Measurements from ENCODE around the gene MRPL23.

MRPL23 gene

DNA sequence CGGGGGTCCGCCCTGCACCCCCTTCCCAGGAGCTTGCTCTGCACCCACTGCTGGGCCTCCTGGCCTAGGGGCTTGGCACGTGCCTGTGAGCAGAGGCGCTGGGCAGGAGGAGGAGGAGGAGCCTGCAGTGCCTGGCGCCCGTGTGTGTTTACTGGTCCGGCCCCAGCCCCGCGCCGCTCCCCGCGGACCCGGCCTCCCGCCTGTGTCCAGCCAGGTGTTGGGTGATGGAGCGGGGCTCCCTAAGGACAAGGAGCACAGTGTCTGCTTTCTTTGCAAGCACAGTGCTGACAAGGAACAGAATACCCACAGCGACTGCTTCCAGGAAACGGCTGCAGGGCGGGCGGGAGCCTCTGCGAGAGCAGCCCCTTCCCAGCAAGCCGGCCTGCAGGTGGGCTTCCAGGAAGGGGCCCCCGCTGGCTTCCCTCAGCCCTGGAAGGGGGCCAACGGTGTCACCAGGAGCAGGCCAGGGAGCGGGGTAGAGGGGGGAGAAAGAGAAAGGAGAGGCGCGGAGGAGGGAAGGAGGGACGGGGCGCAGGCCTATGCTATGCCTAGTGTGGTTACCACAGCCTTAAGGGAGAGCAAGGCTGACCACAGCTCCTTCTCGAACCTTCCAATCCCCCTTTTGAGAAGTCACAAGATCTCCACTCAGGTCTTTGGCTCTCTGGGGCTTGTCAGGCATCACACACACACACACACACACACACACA lies 43.9 kb downstream of the MRPL23 start:
- DNase-seq (ENCODE audit: low spot score) = no peak

DNA sequence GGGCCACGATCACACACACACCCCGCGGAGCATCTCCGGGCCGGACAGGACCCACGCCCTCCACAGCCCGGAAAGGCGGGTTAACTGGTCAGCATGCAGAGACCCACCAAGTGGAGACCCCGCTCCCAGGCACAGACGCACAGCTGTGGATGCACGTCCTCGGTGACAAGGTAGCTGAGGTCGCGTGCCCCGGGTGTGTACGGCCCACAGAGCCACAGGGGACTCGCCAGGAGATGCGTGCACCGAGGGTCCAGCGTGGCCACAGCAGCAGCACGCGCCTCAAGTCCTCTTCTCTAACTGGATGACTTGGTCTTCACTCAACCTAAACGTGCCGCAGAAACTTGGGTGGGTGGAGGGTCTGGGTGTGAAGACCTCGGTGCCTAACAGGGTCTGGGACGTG lies 45.0 kb downstream of the MRPL23 start:
- no peak for DNase-seq (ENCODE audit: low spot score)

DNA sequence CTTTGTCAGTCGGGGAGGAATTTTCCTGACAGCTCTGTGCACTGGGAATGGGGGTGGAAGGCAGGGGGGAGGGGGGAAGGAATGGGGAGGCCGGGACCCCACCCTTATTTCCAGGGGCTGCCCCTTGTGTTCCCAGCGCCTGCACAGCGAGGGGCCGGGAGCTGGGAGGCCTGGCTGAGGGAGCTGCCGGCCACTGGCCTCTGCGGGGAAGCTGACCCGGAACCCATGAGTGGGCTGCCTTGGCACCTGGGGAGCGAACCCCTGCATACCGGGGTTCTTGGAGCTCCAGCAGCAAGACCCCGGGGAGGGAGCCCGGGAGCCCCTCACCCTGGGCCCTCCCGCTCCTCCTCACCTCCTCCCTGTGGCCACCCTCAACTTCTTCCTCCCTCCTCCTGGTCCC lies 47.0 kb downstream of the MRPL23 start:
- DNase-seq (ENCODE audit: low spot score) = no peak

DNA sequence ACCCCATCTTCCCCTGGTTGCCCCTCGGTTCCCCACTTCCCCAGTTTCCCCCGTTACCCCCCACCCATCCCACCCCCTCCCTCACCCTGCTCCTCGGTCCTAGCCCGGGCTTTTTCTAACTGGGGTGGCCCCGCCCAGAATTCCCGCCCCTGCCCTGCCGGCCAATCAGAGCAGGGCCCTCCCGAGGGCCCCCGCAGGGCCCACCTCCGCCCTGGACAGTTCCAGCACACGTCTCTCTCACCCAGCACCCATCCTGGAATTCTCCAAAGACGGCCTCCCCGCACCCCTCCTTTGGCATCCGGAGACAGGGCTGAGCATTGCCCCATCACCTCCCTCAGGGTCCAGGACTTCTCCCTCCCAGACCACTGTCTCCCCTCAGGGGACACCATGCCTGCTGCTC lies 50.6 kb downstream of the MRPL23 start, which contains the start of gene H19:
TSS of gene H19 (minus strand) at position 88 of the 400 bp plus-strand sequence.
- no peak for DNase-seq (ENCODE audit: low spot score)

DNA sequence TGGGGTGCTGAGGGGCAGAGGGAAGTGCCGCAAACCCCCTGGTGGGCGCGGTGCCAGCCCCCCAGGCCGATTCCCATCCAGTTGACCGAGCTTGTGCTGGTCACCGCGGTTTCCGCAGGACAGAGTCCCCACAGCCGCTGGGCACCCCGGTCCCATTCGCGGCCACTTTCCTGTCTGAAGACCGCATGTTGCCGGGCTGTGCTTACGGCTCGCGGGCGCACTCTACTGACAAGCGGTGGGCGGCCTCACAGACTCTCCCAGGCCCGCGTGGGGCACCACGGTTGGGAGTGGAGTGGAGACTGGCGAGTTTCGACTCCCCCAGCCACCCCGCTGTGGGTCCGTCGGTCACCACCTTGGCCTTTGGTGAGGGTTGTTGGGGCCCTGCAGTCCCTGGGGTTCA lies 51.2 kb downstream of the MRPL23 start:
- DNase-seq (ENCODE audit: low spot score) = no peak

DNA sequence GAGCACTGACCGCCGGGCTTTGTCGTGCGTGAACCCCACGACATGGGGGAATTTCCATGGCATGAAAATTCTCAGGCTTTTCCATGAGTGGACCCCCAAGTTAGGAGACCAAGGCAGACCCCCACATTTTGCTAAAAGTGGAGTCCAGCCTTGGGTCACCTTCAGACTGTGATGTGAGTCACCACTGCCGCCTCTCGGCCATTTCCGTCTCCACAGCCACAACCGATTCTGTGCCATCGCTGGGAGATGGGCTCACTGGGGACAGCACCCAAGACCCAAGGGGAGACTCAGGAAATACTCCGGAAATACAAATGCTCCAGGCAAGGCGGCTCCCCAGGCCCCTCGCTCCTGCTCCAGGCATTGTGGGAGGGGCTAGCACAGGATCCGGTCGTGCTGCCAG lies 51.7 kb downstream of the MRPL23 start:
- no peak for DNase-seq (ENCODE audit: low spot score)

DNA sequence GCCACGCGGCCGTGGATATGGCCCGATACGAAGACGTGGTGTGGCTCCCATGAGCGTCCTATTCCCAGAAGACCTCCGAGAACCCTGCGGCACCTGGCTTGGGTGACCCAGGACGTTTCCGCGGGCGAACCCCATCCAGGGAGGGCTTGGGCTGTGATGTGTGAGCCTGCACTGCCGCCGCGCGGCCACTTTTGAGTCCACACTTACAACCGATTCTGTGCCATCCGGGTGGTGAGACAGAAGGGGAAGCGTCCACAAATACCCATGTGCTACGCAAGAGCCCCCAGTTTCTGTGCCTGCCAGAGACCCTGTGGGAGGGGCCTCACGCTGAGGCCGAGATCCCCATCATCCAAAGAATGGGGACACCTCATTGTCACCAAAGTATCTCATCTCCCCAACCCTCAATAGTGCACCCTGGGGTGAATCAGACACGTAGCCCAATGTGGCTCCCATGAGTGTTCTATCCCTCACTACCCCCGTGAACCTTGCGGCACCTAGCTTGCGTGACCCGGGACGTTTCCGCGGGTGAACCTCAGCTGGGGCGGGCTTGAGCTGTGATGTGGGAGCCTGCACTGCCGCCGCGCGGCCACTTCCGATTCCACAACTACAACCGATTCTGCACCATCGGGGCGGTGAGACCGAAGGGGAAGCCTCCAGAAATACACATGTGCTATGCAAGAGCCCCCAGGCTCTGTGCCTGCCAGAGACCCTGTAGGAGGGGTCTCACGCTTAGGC lies 55.1 kb downstream of the MRPL23 start:
- no peak for DNase-seq (ENCODE audit: low spot score)

DNA sequence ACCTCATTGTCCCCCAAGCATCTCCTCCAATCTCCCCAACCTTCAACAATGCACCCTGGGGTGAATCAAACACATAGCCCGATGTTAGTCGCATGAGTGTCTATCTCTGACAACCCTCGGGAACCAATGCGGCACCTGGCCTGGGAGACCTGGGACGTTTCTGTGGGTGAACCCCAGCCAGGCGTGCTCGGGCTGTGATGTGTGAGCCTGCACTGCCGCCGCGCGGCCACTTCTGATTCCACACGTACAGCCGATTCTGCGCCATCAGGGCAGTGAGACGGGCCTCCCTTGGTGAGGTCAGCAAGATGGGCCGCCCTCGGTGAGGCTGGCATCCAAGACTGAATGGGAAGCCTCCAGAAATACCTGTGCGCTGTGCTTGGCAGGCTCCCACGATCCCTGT lies 55.7 kb downstream of the MRPL23 start:
- no peak for DNase-seq (ENCODE audit: low spot score)

DNA sequence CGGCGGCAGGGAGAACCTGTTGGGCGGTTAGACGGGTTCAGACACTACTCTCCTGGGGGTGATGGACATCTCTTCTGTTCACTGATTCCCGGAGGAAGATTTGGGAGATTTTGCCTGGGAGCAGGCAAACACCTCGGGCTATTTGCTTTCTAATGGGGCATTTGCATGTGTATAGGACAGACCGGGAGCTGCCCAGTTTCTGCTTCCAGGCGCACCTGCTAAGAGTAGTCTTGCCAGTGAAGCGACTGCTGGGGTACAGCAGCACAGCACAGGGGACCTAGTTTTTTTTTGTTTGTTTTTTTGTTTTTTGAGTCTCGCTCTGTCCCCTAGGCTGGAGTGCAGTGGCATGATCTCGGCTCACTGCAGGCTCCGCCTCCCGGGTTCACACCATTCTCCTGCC lies 57.3 kb downstream of the MRPL23 start:
- no peak for DNase-seq (ENCODE audit: low spot score)

Data from iPS-NIHi11 (cell line).